Cortex of kidney (tissue), 1 donor: ENCODE measurements around the gene RUNX2.

Source experiments
- DNase-seq: peaks from one replicate; lab custom pipeline; 2025; lab: John Stamatoyannopoulos, UW

The RUNX2 gene

GRCh38 chr6:45619211-45619760 lies 291.2 kb downstream of the RUNX2 start:
- DNase-seq: no peak

GRCh38 chr6:45619994-45620471 lies 291.9 kb downstream of the RUNX2 start:
- no peak for DNase-seq

GRCh38 chr6:45624228-45624627 lies 296.1 kb downstream of the RUNX2 start:
- DNase-seq: no peak

GRCh38 chr6:45625191-45625664 lies 297.1 kb downstream of the RUNX2 start:
- no peak for DNase-seq

- DNase-seq: no peak
These were observed 298.2 kb downstream of the RUNX2 start for GRCh38 chr6:45626087-45626891.

- DNase-seq: no peak
These were observed 302.2 kb downstream of the RUNX2 start for GRCh38 chr6:45630314-45630713.

GRCh38 chr6:45630801-45631200 lies 302.7 kb downstream of the RUNX2 start:
- no peak for DNase-seq

GRCh38 chr6:45631396-45631795 lies 303.3 kb downstream of the RUNX2 start:
- DNase-seq: no peak

GRCh38 chr6:45633272-45633908 lies 305.3 kb downstream of the RUNX2 start:
- no peak for DNase-seq

- no peak for DNase-seq
These were observed 306.1 kb downstream of the RUNX2 start for GRCh38 chr6:45634231-45634630.

- DNase-seq: no peak
These were observed 307.2 kb downstream of the RUNX2 start for GRCh38 chr6:45635284-45635867.

- no peak for DNase-seq
These were observed 308.9 kb downstream of the RUNX2 start for GRCh38 chr6:45637056-45637455.

- DNase-seq: no peak
These were observed 309.6 kb downstream of the RUNX2 start for GRCh38 chr6:45637611-45638257.

GRCh38 chr6:45640081-45640491 lies 312.0 kb downstream of the RUNX2 start:
- DNase-seq: no peak

- no peak for DNase-seq
These were observed 312.7 kb downstream of the RUNX2 start for GRCh38 chr6:45640811-45641210.

- DNase-seq: no peak
These were observed 314.4 kb downstream of the RUNX2 start for GRCh38 chr6:45642331-45643125.

- no peak for DNase-seq
These were observed 315.0 kb downstream of the RUNX2 start for GRCh38 chr6:45643126-45643525.

- DNase-seq: no peak
These were observed 316.6 kb downstream of the RUNX2 start for GRCh38 chr6:45644720-45645119.

- DNase-seq: no peak
These were observed 317.2 kb downstream of the RUNX2 start for GRCh38 chr6:45645302-45645701.

- no peak for DNase-seq
These were observed 319.5 kb downstream of the RUNX2 start for GRCh38 chr6:45647341-45648261.
